GM18907 (cell line): ENCODE results near the gene WBP11.
A peak's percentile ranks its signal among the peaks of the same experiment; 100 is the strongest.

Experiments used
- ATAC-seq: cut with Tn5 transposase; IDR thresholded peaks from one replicate; pipeline ENCODE4 v1.9.1; 2021; ENCODE audit warnings: mild to moderate bottlenecking, moderate library complexity; ENCODE audit not compliant: unreplicated experiment

Gene WBP11

GRCh38 chr12:14825256-14825655, 22.0 kb upstream of the WBP11 start:
- no peak for ATAC-seq

- ATAC-seq, result no peak
Measured at GRCh38 chr12:14824012-14824634, 20.8 kb upstream of the WBP11 start.

GRCh38 chr12:14814014-14814413, 10.7 kb upstream of the WBP11 start, which contains the start of gene SMCO3:
SMCO3 (minus strand) TSS chr12:14814182; CDS start chr12:14806680, 7,502 bp downstream.
- no peak for ATAC-seq

GRCh38 chr12:14811486-14811885, 8.2 kb upstream of the WBP11 start:
- no peak for ATAC-seq

- ATAC-seq, result no peak
Measured at GRCh38 chr12:14810953-14811483, 7.7 kb upstream of the WBP11 start.

GRCh38 chr12:14810167-14810952, 7.1 kb upstream of the WBP11 start:
- no peak for ATAC-seq

GRCh38 chr12:14803830-14804160, 517 bp upstream of the WBP11 start:
- peak; percentile 20 for ATAC-seq

- no peak for ATAC-seq
Measured at GRCh38 chr12:14802721-14803010, 612 bp downstream of the WBP11 start.

GRCh38 chr12:14802247-14802646, 1.0 kb downstream of the WBP11 start:
- no peak for ATAC-seq

GRCh38 chr12:14795028-14795448, 8.2 kb downstream of the WBP11 start:
- ATAC-seq, result no peak

- no peak for ATAC-seq
Measured at GRCh38 chr12:14785568-14785967, 17.7 kb downstream of the WBP11 start.

GRCh38 chr12:14784471-14784870, 18.8 kb downstream of the WBP11 start:
- ATAC-seq, result no peak

- ATAC-seq, result no peak
Measured at GRCh38 chr12:14782756-14783155, 20.5 kb downstream of the WBP11 start.

- no peak for ATAC-seq
Measured at GRCh38 chr12:14781563-14781962, 21.7 kb downstream of the WBP11 start.

- no peak for ATAC-seq
Measured at GRCh38 chr12:14780859-14781258, 22.4 kb downstream of the WBP11 start.

- ATAC-seq, result no peak
Measured at GRCh38 chr12:14779834-14780233, 23.4 kb downstream of the WBP11 start.

- ATAC-seq, result no peak
Measured at GRCh38 chr12:14777271-14777670, 26.0 kb downstream of the WBP11 start.

GRCh38 chr12:14776236-14776961, 26.9 kb downstream of the WBP11 start:
- no peak for ATAC-seq

GRCh38 chr12:14775636-14775980, 27.7 kb downstream of the WBP11 start:
- no peak for ATAC-seq

- no peak for ATAC-seq
Measured at GRCh38 chr12:14774906-14775635, 28.2 kb downstream of the WBP11 start.
